SH-SY5Y (cell line): ENCODE results near the gene SPATA33.

ENCODE experiments used
- GATA2 ChIP-seq: IDR thresholded peaks from 2 replicates; pipeline ENCODE4 v1.6.1; 2011; ENCODE audit warnings: mild to moderate bottlenecking, low read depth, low read length
- GATA3 ChIP-seq: IDR thresholded peaks from 2 replicates; pipeline ENCODE4 v1.6.1; 2011; ENCODE audit warnings: low read depth, mild to moderate bottlenecking, low read length, moderate library complexity

DNA sequence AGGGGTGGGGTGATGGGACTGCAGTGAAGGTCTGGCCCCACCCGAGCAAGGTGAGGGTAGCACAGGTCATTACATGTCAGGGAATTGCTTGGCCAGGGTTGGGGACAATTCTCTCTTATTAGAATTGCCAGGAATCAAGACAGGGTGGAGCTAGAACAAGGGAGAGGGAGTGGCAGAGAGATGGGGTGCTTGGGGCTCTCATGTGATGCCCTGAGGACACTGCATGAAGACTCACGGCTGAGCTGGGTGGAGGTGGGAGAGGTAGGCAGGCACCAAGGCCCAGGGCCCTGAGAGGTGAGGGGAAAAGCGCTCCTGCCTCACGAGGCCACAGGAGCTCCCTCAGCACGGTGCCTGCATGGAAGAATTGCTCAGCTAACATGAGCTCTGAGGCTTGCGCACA lies 40.6 kb upstream of the SPATA33 start:
- TF ChIP-seq GATA3 (no peak), GATA2 (no peak)
